ENCODE measurements around the gene TXNRD2. TPM values are rescaled to one million over a fixed set of nuclear protein-coding genes. Genes with fewer than 3 reads are reported as not detected.

The TXNRD2 gene
- total and polyA plus RNA-seq, 10 of the 15 experiments (the other 5 are each of a cell fraction or from before 2014, with no cell fraction given), result 1.6 to 26.0 (median 13.9) TPM

DNA sequence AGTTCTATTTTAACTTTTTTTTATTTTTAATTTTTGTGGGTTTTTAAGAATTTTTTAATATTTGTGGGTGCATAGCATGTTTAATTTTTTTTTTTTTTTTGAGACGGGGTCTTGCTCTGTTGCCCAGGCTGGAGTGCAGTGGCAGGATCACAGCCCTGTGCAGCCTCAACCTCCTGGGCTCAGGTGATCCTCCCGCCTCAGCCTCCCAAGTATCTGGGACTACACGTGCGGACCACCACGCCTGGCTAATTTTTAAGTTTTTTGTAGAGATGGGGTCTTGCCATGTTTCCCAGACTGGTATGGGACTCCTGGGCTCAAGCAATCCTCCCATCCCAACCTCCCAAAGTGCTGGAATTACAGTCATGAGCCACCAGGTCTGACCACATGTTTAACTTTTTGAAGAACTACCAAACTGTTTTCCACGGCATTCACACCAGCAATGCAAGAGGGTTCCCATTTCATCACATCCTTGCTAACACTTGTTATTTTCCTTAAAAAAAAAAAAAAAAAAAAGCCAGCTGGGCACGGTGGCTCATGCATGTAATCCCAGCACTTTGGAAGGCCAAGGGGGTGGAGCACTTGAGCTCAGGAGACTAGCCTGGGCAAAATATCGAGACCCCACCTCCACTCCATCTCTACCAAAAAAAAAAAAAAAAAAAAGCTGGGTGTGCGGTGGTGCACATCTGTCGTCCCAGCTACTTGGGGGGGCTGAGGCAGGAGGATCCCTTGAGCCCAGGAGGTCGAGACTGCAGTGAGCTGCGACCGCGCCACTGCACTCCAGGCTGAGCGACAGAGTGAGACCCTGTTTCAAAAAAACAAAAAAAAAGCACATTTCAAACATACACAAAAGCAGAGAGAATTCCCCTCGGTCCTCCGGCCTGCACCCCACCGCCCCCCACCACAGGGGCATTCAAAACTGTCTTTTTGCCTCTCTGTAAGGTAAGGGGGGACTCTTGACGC, 16.7 kb upstream of the TXNRD2 start (continued):
- TF ChIP-seq ZNF687 (IDR thresholded peaks at IDR 0.05) (no peak), CREB1 (IDR thresholded peaks at IDR 0.05; ENCODE audit: low read depth) (no peak), EED (IDR thresholded peaks at IDR 0.05; ENCODE audit: low read depth) (no peak), IKZF2 (IDR thresholded peaks at IDR 0.05) (no peak)

- ChIA-PET POLR2A (no interaction called here), CTCF (no interaction called here)
Measured at GRCh38 chr22:19957445-19957844, 15.8 kb upstream of the TXNRD2 start.

More at GRCh38 chr22:19957445-19957844, 15.8 kb upstream of the TXNRD2 start:
- SMC1A ChIA-PET (ENCODE audit: uncharacterized antibody, unreplicated experiment), result no interaction called here
- H3K79me2 ChIP-seq (ENCODE audit: control insufficient read depth, insufficient read depth, low read length), result no peaks in the 10 kb centered on the region
- BruUV-seq (replicated peaks), result no TSS peak
- DNase-seq (ENCODE audit: low read depth, low spot score), result no peak
- no peak for ATAC-seq
- TF ChIP-seq POLR2A (IDR thresholded peaks at IDR 0.05; ENCODE audit: low read depth, low read length) (peak; percentile 40), SPI1 (IDR thresholded peaks at IDR 0.05; ENCODE audit: borderline replicate concordance, insufficient read depth, low read depth, low read length) (no peak)
- H3K4me1 ChIP-seq (ENCODE audit: control insufficient read depth, insufficient read depth, low read length), result no peaks in the 10 kb centered on the region; the same call in 1 of the 2 replicates
- no peak for FAIRE-seq
- H3K4me3 ChIP-seq, result no peak overlapping the region
- H3K27ac ChIP-seq (ENCODE audit: control insufficient read depth, insufficient read depth), result no peak overlapping the region
- RAD21 ChIA-PET (ENCODE audit: unreplicated experiment), result no interaction called here
- in situ Hi-C loops (cut with MboI) (no loop called here), intact Hi-C loops (cut with micrococcal nuclease; ENCODE audit: unreplicated experiment) (no loop called here)
- H3K9me3 ChIP-seq (replicated peaks; ENCODE audit: control insufficient read depth, insufficient read depth, low read length), result no peaks in the 10 kb centered on the region
- no peaks in the 10 kb centered on the region for H3K27me3 ChIP-seq (replicated peaks in 1 of 2; ENCODE audit: control insufficient read depth in 2 of 2, insufficient read depth in 2 of 2, low read length in 1 of 2)
- peaks cover 0 to 3% of the 10 kb centered on the region in 2 experiments; a peak in 2 of 4 replicates for H3K36me3 ChIP-seq (ENCODE audit: control insufficient read depth in 2 of 2, insufficient read depth in 2 of 2, low read length in 1 of 2)
- WGBS (ENCODE audit: insufficient coverage, insufficient replicate concordance, low lambda C conversion rate, missing lambda C conversion rate), result 87% methylated on average over 9 of the region's 9 CpGs
- H3K9ac ChIP-seq (ENCODE audit: control insufficient read depth, insufficient read depth, low read length), result no peak overlapping the region
- no peak overlapping the region for H3K4me2 ChIP-seq (ENCODE audit: control insufficient read depth, insufficient read depth)
- no peaks in the 10 kb centered on the region for H4K20me1 ChIP-seq (ENCODE audit: control insufficient read depth, insufficient read depth)
- H2AFZ ChIP-seq (ENCODE audit: control insufficient read depth, low read depth, low read length), result no peak overlapping the region
